NCI-H510A (cell line): ENCODE results near the gene SNX30.

ENCODE experiments used
- DNase-seq: peaks from one replicate; lab custom pipeline; 2025; lab: John Stamatoyannopoulos, UW

The SNX30 gene

GRCh38 chr9:112783551-112783954 lies 33.0 kb downstream of the SNX30 start:
- DNase-seq: no peak

- DNase-seq: peak; percentile 57
These were observed 33.6 kb downstream of the SNX30 start for GRCh38 chr9:112784020-112784785.

GRCh38 chr9:112785986-112786385 lies 35.4 kb downstream of the SNX30 start:
- no peak for DNase-seq

- DNase-seq: no peak
These were observed 36.4 kb downstream of the SNX30 start for GRCh38 chr9:112786829-112787520.

GRCh38 chr9:112787978-112788377 lies 37.4 kb downstream of the SNX30 start:
- DNase-seq: no peak

- no peak for DNase-seq
These were observed 38.9 kb downstream of the SNX30 start for GRCh38 chr9:112789473-112789872.

GRCh38 chr9:112789891-112790774 lies 39.6 kb downstream of the SNX30 start:
- DNase-seq: no peak

- DNase-seq: no peak
These were observed 42.1 kb downstream of the SNX30 start for GRCh38 chr9:112792670-112793069.

- DNase-seq: no peak
These were observed 42.8 kb downstream of the SNX30 start for GRCh38 chr9:112793213-112793810.

- DNase-seq: no peak
These were observed 44.2 kb downstream of the SNX30 start for GRCh38 chr9:112794731-112795130.

GRCh38 chr9:112795921-112796320 lies 45.4 kb downstream of the SNX30 start:
- DNase-seq: no peak

GRCh38 chr9:112796485-112796884 lies 45.9 kb downstream of the SNX30 start:
- DNase-seq: no peak

GRCh38 chr9:112809351-112809848 lies 58.8 kb downstream of the SNX30 start:
- no peak for DNase-seq

- no peak for DNase-seq
These were observed 59.3 kb downstream of the SNX30 start for GRCh38 chr9:112809906-112810305.

- no peak for DNase-seq
These were observed 60.3 kb downstream of the SNX30 start for GRCh38 chr9:112810696-112811490.

GRCh38 chr9:112811518-112811917 lies 61.0 kb downstream of the SNX30 start:
- no peak for DNase-seq

GRCh38 chr9:112815868-112816267 lies 65.3 kb downstream of the SNX30 start:
- no peak for DNase-seq

- no peak for DNase-seq
These were observed 67.3 kb downstream of the SNX30 start for GRCh38 chr9:112817860-112818203.

GRCh38 chr9:112819635-112820496 lies 69.3 kb downstream of the SNX30 start:
- peak; percentile 56 for DNase-seq

GRCh38 chr9:112820881-112821280 lies 70.3 kb downstream of the SNX30 start:
- no peak for DNase-seq
